ENCODE data around the gene SLC4A9.

Gene SLC4A9

DNA sequence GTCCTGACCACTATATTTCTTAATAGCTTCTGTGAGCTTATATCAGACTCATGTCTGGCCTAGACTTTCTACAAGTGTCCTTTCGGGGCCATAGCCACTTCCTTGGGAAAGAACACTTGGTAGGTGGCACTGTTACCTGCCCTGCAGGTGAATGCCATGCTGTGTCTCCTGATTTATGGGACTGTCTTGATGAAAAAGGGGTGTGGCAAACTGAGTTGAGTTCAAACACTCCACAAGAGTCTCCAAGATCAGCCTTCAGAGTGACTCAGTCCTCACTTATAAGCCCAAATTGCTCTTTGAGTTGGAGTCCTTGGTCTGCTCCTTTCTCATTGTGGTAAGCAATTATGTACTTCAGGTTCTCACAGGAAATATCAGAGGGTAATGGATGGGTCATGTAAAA, 31.7 kb downstream of the SLC4A9 start (continued):
- TF ChIP-seq, protein P1, sequence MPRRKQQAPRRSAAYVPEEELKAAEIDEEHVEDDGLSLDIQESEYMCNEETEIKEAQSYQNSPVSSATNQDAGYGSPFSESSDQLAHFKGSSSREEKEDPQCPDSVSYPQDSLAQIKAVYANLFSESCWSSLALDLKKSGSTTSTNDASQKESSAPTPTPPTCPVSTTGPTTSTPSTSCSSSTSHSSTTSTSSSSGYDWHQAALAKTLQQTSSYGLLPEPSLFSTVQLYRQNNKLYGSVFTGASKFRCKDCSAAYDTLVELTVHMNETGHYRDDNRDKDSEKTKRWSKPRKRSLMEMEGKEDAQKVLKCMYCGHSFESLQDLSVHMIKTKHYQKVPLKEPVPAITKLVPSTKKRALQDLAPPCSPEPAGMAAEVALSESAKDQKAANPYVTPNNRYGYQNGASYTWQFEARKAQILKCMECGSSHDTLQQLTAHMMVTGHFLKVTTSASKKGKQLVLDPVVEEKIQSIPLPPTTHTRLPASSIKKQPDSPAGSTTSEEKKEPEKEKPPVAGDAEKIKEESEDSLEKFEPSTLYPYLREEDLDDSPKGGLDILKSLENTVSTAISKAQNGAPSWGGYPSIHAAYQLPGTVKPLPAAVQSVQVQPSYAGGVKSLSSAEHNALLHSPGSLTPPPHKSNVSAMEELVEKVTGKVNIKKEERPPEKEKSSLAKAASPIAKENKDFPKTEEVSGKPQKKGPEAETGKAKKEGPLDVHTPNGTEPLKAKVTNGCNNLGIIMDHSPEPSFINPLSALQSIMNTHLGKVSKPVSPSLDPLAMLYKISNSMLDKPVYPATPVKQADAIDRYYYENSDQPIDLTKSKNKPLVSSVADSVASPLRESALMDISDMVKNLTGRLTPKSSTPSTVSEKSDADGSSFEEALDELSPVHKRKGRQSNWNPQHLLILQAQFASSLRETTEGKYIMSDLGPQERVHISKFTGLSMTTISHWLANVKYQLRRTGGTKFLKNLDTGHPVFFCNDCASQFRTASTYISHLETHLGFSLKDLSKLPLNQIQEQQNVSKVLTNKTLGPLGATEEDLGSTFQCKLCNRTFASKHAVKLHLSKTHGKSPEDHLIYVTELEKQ (tag by site-specific recombination; IDR thresholded peaks at IDR 0.05; ENCODE audit: borderline replicate concordance): no peak
- TF ChIP-seq GLI2 (tag by site-specific recombination; IDR thresholded peaks at IDR 0.05; ENCODE audit: borderline replicate concordance, low read depth) (no peak), ZNF433 (tag by site-specific recombination; IDR thresholded peaks at IDR 0.05; ENCODE audit: low read depth) (no peak), ZNF677 (tag by site-specific recombination; IDR thresholded peaks at IDR 0.05) (no peak), ZNF473 (tag by site-specific recombination; IDR thresholded peaks at IDR 0.05) (no peak), ZNF629 (tag by site-specific recombination; IDR thresholded peaks at IDR 0.05) (no peak), ZNF777 (tag by site-specific recombination; IDR thresholded peaks at IDR 0.05; ENCODE audit: borderline replicate concordance) (no peak), ZNF266 (tag by site-specific recombination; IDR thresholded peaks at IDR 0.05; ENCODE audit: low read depth) (no peak)
- TF ChIP-seq, protein P2, sequence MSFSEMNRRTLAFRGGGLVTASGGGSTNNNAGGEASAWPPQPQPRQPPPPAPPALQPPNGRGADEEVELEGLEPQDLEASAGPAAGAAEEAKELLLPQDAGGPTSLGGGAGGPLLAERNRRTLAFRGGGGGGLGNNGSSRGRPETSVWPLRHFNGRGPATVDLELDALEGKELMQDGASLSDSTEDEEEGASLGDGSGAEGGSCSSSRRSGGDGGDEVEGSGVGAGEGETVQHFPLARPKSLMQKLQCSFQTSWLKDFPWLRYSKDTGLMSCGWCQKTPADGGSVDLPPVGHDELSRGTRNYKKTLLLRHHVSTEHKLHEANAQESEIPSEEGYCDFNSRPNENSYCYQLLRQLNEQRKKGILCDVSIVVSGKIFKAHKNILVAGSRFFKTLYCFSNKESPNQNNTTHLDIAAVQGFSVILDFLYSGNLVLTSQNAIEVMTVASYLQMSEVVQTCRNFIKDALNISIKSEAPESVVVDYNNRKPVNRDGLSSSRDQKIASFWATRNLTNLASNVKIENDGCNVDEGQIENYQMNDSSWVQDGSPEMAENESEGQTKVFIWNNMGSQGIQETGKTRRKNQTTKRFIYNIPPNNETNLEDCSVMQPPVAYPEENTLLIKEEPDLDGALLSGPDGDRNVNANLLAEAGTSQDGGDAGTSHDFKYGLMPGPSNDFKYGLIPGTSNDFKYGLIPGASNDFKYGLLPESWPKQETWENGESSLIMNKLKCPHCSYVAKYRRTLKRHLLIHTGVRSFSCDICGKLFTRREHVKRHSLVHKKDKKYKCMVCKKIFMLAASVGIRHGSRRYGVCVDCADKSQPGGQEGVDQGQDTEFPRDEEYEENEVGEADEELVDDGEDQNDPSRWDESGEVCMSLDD (tag by site-specific recombination; IDR thresholded peaks at IDR 0.05): no peak
- TF ChIP-seq, protein P3, sequence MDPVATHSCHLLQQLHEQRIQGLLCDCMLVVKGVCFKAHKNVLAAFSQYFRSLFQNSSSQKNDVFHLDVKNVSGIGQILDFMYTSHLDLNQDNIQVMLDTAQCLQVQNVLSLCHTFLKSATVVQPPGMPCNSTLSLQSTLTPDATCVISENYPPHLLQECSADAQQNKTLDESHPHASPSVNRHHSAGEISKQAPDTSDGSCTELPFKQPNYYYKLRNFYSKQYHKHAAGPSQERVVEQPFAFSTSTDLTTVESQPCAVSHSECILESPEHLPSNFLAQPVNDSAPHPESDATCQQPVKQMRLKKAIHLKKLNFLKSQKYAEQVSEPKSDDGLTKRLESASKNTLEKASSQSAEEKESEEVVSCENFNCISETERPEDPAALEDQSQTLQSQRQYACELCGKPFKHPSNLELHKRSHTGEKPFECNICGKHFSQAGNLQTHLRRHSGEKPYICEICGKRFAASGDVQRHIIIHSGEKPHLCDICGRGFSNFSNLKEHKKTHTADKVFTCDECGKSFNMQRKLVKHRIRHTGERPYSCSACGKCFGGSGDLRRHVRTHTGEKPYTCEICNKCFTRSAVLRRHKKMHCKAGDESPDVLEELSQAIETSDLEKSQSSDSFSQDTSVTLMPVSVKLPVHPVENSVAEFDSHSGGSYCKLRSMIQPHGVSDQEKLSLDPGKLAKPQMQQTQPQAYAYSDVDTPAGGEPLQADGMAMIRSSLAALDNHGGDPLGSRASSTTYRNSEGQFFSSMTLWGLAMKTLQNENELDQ (tag by site-specific recombination; IDR thresholded peaks at IDR 0.05; ENCODE audit: low read depth): no peak
- TF ChIP-seq, protein P4, sequence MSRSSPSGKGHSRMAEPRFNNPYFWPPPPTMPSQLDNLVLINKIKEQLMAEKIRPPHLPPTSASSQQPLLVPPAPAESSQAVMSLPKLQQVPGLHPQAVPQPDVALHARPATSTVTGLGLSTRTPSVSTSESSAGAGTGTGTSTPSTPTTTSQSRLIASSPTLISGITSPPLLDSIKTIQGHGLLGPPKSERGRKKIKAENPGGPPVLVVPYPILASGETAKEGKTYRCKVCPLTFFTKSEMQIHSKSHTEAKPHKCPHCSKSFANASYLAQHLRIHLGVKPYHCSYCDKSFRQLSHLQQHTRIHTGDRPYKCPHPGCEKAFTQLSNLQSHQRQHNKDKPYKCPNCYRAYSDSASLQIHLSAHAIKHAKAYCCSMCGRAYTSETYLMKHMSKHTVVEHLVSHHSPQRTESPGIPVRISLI (tag by site-specific recombination; IDR thresholded peaks at IDR 0.05): no peak

DNA sequence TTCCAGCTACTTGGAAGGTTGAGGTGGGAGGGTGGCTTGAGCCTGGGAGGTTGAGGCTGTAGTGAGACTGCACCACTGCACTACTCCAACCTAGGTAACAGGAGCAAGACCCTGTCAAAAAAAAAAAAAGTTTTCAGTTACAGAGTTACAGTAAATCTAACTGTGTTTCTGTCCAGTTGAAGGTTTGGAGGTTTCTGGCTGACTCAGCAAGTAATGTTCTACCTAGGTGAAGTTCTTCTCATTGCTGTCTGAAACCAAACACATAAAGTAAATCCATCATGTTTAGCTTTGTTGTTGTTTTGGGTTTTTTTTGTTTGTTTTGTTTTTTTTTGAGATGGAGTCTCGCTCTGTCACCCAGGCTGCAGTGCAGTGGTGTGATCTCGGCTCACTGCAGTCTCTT, 33.7 kb downstream of the SLC4A9 start:
- Histone ChIP-seq H3K4me1 (ENCODE audit: control insufficient read depth, insufficient read depth, low read length) (peaks cover 2% of the 10 kb centered on the region; the same call in 1 of the 2 replicates), H3K4me3 (ENCODE audit: low read depth, low read length) (no peak overlapping the region), H3K27ac (ENCODE audit: extremely low read depth, low read depth, low read length) (no peak overlapping the region), H3K9me3 (ENCODE audit: control insufficient read depth, insufficient read depth, low read depth, low read length) (no peaks in the 10 kb centered on the region), H3K36me3 (ENCODE audit: control insufficient read depth in 2 of 2, insufficient read depth in 1 of 2, low read length in 2 of 2) (no peaks in the 10 kb centered on the region; a peak in 1 of 3 replicates)
- ChIA-PET CTCF (no interaction called here), POLR2A (no interaction called here)
- TF ChIP-seq, protein P5, sequence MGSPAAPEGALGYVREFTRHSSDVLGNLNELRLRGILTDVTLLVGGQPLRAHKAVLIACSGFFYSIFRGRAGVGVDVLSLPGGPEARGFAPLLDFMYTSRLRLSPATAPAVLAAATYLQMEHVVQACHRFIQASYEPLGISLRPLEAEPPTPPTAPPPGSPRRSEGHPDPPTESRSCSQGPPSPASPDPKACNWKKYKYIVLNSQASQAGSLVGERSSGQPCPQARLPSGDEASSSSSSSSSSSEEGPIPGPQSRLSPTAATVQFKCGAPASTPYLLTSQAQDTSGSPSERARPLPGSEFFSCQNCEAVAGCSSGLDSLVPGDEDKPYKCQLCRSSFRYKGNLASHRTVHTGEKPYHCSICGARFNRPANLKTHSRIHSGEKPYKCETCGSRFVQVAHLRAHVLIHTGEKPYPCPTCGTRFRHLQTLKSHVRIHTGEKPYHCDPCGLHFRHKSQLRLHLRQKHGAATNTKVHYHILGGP (tag by site-specific recombination; IDR thresholded peaks at IDR 0.05): no peak
- TF ChIP-seq ZBTB7A (tag by site-specific recombination; IDR thresholded peaks at IDR 0.05; ENCODE audit: low read depth): no peak
- no peak for TF ChIP-seq ZNF239 (tag by site-specific recombination; IDR thresholded peaks at IDR 0.05)
- no peak for TF ChIP-seq ZNF37A (tag by site-specific recombination; IDR thresholded peaks at IDR 0.05)
- TF ChIP-seq KLF10 (tag by site-specific recombination; IDR thresholded peaks at IDR 0.05): no peak
- no peak for TF ChIP-seq ZNF341 (tag by site-specific recombination; IDR thresholded peaks at IDR 0.05; ENCODE audit: low read depth)
- TF ChIP-seq ZNF785 (tag by site-specific recombination; IDR thresholded peaks at IDR 0.05): no peak
- no peak for TF ChIP-seq ZNF223 (tag by site-specific recombination; IDR thresholded peaks at IDR 0.05)
- TF ChIP-seq, protein P6, sequence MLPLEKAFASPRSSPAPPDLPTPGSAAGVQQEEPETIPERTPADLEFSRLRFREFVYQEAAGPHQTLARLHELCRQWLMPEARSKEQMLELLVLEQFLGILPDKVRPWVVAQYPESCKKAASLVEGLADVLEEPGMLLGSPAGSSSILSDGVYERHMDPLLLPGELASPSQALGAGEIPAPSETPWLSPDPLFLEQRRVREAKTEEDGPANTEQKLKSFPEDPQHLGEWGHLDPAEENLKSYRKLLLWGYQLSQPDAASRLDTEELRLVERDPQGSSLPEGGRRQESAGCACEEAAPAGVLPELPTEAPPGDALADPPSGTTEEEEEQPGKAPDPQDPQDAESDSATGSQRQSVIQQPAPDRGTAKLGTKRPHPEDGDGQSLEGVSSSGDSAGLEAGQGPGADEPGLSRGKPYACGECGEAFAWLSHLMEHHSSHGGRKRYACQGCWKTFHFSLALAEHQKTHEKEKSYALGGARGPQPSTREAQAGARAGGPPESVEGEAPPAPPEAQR (tag by site-specific recombination; IDR thresholded peaks at IDR 0.05): no peak
- no peak for TF ChIP-seq ZNF521 (tag by site-specific recombination; IDR thresholded peaks at IDR 0.05)
- no peak for TF ChIP-seq ZNF776 (tag by site-specific recombination; IDR thresholded peaks at IDR 0.05; ENCODE audit: borderline replicate concordance)
- no peak for TF ChIP-seq ZNF670 (tag by site-specific recombination; IDR thresholded peaks at IDR 0.05; ENCODE audit: low read depth)
- TF ChIP-seq ZNF544 (tag by site-specific recombination; IDR thresholded peaks at IDR 0.05): no peak
